MM.1S (cell line): ENCODE measurements around the gene PTPRN2.

Experiments
- DNase-seq: peaks from one replicate; pipeline ENCODE4 v3.0.0-alpha.2; 2015
- H2AFZ ChIP-seq: fragments of 300-600 bp; sonication (generic); 2 replicates; pipeline ENCODE4 v1.6.0; 2016; ENCODE audit warnings: antibody characterized with exemption, low read length
- H3F3A ChIP-seq: fragments of 300-600 bp; sonication (generic); 2 replicates; pipeline ENCODE4 v1.6.1; 2016; ENCODE audit warnings: mild to moderate bottlenecking, antibody characterized with exemption, low read length, moderate library complexity, mixed read lengths; ENCODE audit not compliant: insufficient read depth
- H3K27ac ChIP-seq: fragments of 300-600 bp; sonication (generic); 2 replicates; pipeline ENCODE4 v1.5.1; 2016; ENCODE audit warnings: mild to moderate bottlenecking, low read length
- H3K27me3 ChIP-seq: fragments of 300-600 bp; sonication (generic); replicated peaks from 2 replicates; pipeline ENCODE4 v1.6.0; 2016; ENCODE audit warnings: low read length; ENCODE audit not compliant: insufficient read depth
- H3K36me3 ChIP-seq: fragments of 300-600 bp; sonication (generic); replicated peaks from 2 replicates; pipeline ENCODE4 v1.6.1; 2016; ENCODE audit warnings: mild to moderate bottlenecking, low read length, mixed read lengths; ENCODE audit not compliant: insufficient read depth
- H3K4me1 ChIP-seq: fragments of 300-600 bp; sonication (generic); 2 replicates; pipeline ENCODE4 v1.6.1; 2016; ENCODE audit warnings: low read length, mixed read lengths
- H3K4me2 ChIP-seq: fragments of 300-600 bp; sonication (generic); 2 replicates; pipeline ENCODE4 v1.6.0; 2016; ENCODE audit warnings: low read depth, low read length
- H3K4me3 ChIP-seq: fragments of 300-600 bp; sonication (generic); 2 replicates; pipeline ENCODE4 v1.5.1; 2016; ENCODE audit warnings: low read length, mixed read lengths
- H3K79me2 ChIP-seq: fragments of 300-600 bp; sonication (generic); 2 replicates; pipeline ENCODE4 v1.6.1; 2016; ENCODE audit warnings: mixed run types, low read length, mixed read lengths
- H3K9ac ChIP-seq: fragments of 300-600 bp; sonication (generic); 2 replicates; pipeline ENCODE4 v1.6.1; 2016; ENCODE audit warnings: low read length, mixed read lengths
- H3K9me2 ChIP-seq: fragments of 300-600 bp; sonication (generic); replicated peaks from 2 replicates; pipeline ENCODE4 v1.6.1; 2016; ENCODE audit warnings: mild to moderate bottlenecking, low read length, mixed read lengths; ENCODE audit not compliant: insufficient read depth
- H3K9me3 ChIP-seq: fragments of 300-600 bp; sonication (generic); replicated peaks from 2 replicates; pipeline ENCODE4 v1.6.1; 2016; ENCODE audit warnings: mild to moderate bottlenecking, low read length, mixed read lengths; ENCODE audit not compliant: insufficient read depth
- H4K20me1 ChIP-seq: fragments of 300-600 bp; sonication (generic); 2 replicates; pipeline ENCODE4 v1.6.1; 2016; ENCODE audit warnings: mild to moderate bottlenecking, low read length, moderate library complexity, mixed read lengths; ENCODE audit not compliant: insufficient read depth
- EZH2 ChIP-seq: fragments of 300-600 bp; sonication (generic); optimal IDR thresholded peaks from 2 replicates; pipeline ENCODE3; 2017; ENCODE audit warnings: low read depth, mild to moderate bottlenecking, antibody characterized with exemption, low read length, mixed read lengths
- EZH2phosphoT487 ChIP-seq: fragments of 300-600 bp; sonication (generic); IDR thresholded peaks from 2 replicates; pipeline ENCODE4 v1.6.1; 2018; ENCODE audit warnings: antibody characterized with exemption, low read length
- TF ChIP-seq, protein P1 (sequence below): fragments of 300-600 bp; sonication (generic); IDR thresholded peaks from 2 replicates; pipeline ENCODE4 v1.5.1; 2016; ENCODE audit warnings: antibody characterized with exemption, low read length, mixed read lengths

Gene PTPRN2

DNA sequence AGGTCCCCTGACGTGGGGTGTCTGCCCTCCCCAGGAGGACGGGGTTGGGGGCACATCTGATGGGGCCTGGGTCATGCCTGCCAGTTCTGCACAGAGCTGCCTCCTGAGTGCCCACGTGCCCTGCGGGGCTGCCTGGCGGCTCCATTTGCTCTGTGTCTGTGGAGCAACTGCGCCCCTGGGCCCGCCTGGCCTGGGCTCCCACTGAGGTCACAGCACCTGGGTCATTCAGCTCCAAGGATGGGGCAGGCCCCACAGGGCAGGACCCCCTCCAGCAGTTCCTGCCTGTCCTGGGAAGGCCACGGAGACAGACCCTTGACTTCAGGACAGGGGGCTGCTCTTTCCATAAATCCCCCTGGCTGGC, 590.6 kb downstream of the PTPRN2 start:
- Histone ChIP-seq H3K9ac (no peak overlapping the region), H3K9me3 (no peaks in the 10 kb centered on the region), H3K79me2 (no peaks in the 10 kb centered on the region), H3K27me3 (no peaks in the 10 kb centered on the region; the same call in 1 of the 2 replicates), H3K9me2 (no peaks in the 10 kb centered on the region), H3K27ac (no peak overlapping the region), H3K4me1 (peaks cover 9% of the 10 kb centered on the region; the same call in 1 of the 2 replicates), H3F3A (no peaks in the 10 kb centered on the region), H2AFZ (no peak overlapping the region), H4K20me1 (no peaks in the 10 kb centered on the region), H3K36me3 (no peaks in the 10 kb centered on the region), H3K4me2 (no peak overlapping the region), H3K4me3 (no peak overlapping the region)
- TF ChIP-seq EZH2 (no peak), EZH2phosphoT487 (no peak)
- TF ChIP-seq, protein P1, sequence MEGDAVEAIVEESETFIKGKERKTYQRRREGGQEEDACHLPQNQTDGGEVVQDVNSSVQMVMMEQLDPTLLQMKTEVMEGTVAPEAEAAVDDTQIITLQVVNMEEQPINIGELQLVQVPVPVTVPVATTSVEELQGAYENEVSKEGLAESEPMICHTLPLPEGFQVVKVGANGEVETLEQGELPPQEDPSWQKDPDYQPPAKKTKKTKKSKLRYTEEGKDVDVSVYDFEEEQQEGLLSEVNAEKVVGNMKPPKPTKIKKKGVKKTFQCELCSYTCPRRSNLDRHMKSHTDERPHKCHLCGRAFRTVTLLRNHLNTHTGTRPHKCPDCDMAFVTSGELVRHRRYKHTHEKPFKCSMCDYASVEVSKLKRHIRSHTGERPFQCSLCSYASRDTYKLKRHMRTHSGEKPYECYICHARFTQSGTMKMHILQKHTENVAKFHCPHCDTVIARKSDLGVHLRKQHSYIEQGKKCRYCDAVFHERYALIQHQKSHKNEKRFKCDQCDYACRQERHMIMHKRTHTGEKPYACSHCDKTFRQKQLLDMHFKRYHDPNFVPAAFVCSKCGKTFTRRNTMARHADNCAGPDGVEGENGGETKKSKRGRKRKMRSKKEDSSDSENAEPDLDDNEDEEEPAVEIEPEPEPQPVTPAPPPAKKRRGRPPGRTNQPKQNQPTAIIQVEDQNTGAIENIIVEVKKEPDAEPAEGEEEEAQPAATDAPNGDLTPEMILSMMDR = no peak
- DNase-seq = no peak

DNA sequence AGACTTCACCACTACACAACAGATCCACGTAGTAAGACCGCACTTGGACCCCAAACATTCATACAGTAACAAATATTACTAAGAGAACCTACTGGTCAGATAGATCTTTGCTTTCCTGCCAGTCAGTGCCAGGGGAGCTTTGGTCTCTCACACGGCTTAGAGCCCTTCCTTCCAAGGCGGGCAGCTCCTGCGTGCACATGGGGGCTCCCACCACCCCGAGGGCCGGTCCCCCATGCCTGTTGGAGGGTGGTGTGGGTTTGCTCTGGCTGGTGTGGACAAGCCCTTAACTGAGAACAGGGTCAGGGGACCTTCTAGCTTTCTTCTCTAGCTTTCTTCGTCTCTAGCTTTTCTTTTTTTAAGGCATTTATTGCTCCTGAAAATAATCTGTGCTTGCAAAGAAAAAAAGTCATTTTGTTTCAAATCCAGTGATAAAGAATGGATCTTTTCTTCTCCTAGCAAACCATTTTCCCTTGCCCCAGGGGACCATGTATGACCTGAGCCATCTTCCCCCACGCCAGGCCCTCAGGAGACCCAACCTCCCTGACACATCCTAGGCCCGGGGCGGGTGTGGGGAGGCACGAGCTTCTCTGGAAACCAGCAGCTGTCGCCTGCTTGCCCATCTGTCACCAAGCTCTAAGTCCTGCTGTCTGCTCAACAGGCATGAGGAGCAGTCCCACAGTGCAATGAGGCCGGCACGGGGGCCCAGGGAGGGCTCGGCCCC, 591.1 kb downstream of the PTPRN2 start:
- Histone ChIP-seq H3K4me2 (no peak overlapping the region), H3K36me3 (no peaks in the 10 kb centered on the region), H3K9me2 (no peaks in the 10 kb centered on the region), H3K79me2 (no peaks in the 10 kb centered on the region), H4K20me1 (no peaks in the 10 kb centered on the region), H3K27ac (no peak overlapping the region), H3K4me3 (no peak overlapping the region), H3K9me3 (no peaks in the 10 kb centered on the region), H3F3A (no peaks in the 10 kb centered on the region), H3K9ac (no peak overlapping the region), H2AFZ (no peak overlapping the region), H3K27me3 (no peaks in the 10 kb centered on the region; the same call in 1 of the 2 replicates), H3K4me1 (peaks cover 9% of the 10 kb centered on the region; the same call in 1 of the 2 replicates)
- TF ChIP-seq, protein P1 = no peak
- TF ChIP-seq EZH2 = no peak
- no peak for TF ChIP-seq EZH2phosphoT487
- DNase-seq = no peak

DNA sequence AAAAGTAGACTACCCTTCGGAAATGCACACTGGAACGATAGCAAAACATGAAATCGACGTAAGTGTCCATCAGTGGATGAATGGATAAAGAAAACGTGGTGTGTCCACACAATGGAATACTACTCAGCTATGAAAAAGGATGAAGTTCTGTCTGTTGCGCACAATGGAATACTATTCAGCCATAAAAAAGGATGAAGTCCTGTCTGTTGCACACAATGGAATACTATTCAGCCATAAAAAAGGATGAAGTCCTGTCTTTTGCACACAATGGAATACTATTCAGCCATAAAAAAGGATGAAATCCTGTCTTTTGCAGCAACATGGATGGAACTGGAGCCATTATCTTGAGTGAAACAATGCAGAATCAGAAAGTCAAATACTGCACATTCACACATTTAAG, 591.8 kb downstream of the PTPRN2 start:
- no peaks in the 10 kb centered on the region for H3K9me3 ChIP-seq

More for the DNA sequence above, 591.8 kb downstream of the PTPRN2 start:
- no peaks in the 10 kb centered on the region for H3F3A ChIP-seq
- H3K4me2 ChIP-seq = no peak overlapping the region
- H3K79me2 ChIP-seq = no peaks in the 10 kb centered on the region
- no peaks in the 10 kb centered on the region for H3K9me2 ChIP-seq
- no peaks in the 10 kb centered on the region; the same call in 1 of the 2 replicates for H3K27me3 ChIP-seq
- no peak overlapping the region for H3K4me3 ChIP-seq
- H3K4me1 ChIP-seq = peaks cover 9% of the 10 kb centered on the region; the same call in 1 of the 2 replicates
- H3K36me3 ChIP-seq = no peaks in the 10 kb centered on the region
- no peak overlapping the region for H3K27ac ChIP-seq
- no peak overlapping the region for H3K9ac ChIP-seq
- TF ChIP-seq, protein P1 = no peak
- TF ChIP-seq EZH2 = no peak
- no peak for TF ChIP-seq EZH2phosphoT487
- DNase-seq = no peak
- H2AFZ ChIP-seq = no peak overlapping the region
- no peaks in the 10 kb centered on the region for H4K20me1 ChIP-seq
